ENCODE results near the gene PTGR3. TPM values are rescaled to one million over a fixed set of nuclear protein-coding genes. Genes with fewer than 3 reads are reported as not detected.

The PTGR3 gene
- total RNA-seq, 3 donors from 2014 or later (not counting 1 experiment from before 2014, with no cell fraction given) = 27.4 to 29.4 (median 28.5) TPM

GRCh38 chr18:75220551-75221355 is 11.8 kb upstream of the PTGR3 start:
- Mint-ChIP-seq H3K27ac (peak overlapping the region; percentile 89 to 95), H3K27me3 (ENCODE audit: low read depth in 2 of 2) (no peaks in the 10 kb centered on the region), H3K9me3 (no peaks in the 10 kb centered on the region), H3K4me1 (peaks cover 61 to 77% of the 10 kb centered on the region in 2 donors), H3K4me3 (no peak overlapping the region), H3K36me3 (no peaks in the 10 kb centered on the region)
- DNase-seq = no peak
- no peak for ATAC-seq
- Histone ChIP-seq H3K4me3 (ENCODE audit: low read length) (no peak overlapping the region), H3K27me3 (ENCODE audit: control insufficient read depth, insufficient read depth, low read length) (no peaks in the 10 kb centered on the region), H3K9me3 (ENCODE audit: control insufficient read depth, insufficient read depth, low read length) (no peaks in the 10 kb centered on the region), H3K4me1 (ENCODE audit: control insufficient read depth, insufficient read depth, low read length) (peaks cover 27% of the 10 kb centered on the region), H3K27ac (ENCODE audit: low read length) (peak overlapping the region; percentile 8), H3K36me3 (ENCODE audit: control insufficient read depth, insufficient read depth, low read length) (no peaks in the 10 kb centered on the region)
- WGBS (ENCODE audit: insufficient coverage) = 96% methylated on average over 12 of the region's 12 CpGs
- intact Hi-C loops (cut with micrococcal nuclease) = no loop called here
- TF ChIP-seq, protein P1, sequence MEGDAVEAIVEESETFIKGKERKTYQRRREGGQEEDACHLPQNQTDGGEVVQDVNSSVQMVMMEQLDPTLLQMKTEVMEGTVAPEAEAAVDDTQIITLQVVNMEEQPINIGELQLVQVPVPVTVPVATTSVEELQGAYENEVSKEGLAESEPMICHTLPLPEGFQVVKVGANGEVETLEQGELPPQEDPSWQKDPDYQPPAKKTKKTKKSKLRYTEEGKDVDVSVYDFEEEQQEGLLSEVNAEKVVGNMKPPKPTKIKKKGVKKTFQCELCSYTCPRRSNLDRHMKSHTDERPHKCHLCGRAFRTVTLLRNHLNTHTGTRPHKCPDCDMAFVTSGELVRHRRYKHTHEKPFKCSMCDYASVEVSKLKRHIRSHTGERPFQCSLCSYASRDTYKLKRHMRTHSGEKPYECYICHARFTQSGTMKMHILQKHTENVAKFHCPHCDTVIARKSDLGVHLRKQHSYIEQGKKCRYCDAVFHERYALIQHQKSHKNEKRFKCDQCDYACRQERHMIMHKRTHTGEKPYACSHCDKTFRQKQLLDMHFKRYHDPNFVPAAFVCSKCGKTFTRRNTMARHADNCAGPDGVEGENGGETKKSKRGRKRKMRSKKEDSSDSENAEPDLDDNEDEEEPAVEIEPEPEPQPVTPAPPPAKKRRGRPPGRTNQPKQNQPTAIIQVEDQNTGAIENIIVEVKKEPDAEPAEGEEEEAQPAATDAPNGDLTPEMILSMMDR (IDR thresholded peaks at IDR 0.05) = no peak

GRCh38 chr18:75219745-75220375 is 10.9 kb upstream of the PTGR3 start:
- H3K27ac Mint-ChIP-seq = peak overlapping the region; percentile 89 to 95
- no peaks in the 10 kb centered on the region for H3K9me3 Mint-ChIP-seq
- Histone ChIP-seq H3K4me1 (ENCODE audit: control insufficient read depth, insufficient read depth, low read length) (peaks cover 34% of the 10 kb centered on the region), H3K27me3 (ENCODE audit: control insufficient read depth, insufficient read depth, low read length) (no peaks in the 10 kb centered on the region), H3K4me3 (ENCODE audit: low read length) (no peak overlapping the region), H3K27ac (ENCODE audit: low read length) (peak overlapping the region; percentile 8), H3K36me3 (ENCODE audit: control insufficient read depth, insufficient read depth, low read length) (no peaks in the 10 kb centered on the region), H3K9me3 (ENCODE audit: control insufficient read depth, insufficient read depth, low read length) (no peaks in the 10 kb centered on the region)
- ATAC-seq (no peak), DNase-seq (no peak)
- TF ChIP-seq, protein P1 (IDR thresholded peaks at IDR 0.05) = no peak
- 76% methylated on average over 8 of the region's 11 CpGs for WGBS (ENCODE audit: insufficient coverage)
- intact Hi-C loops (cut with micrococcal nuclease) = loop anchor here (5.0 kb wide), 1 partner anchor 223 kb away; no protein-coding TSS in a partner anchor
- H3K4me1 Mint-ChIP-seq = peaks cover 70 to 85% of the 10 kb centered on the region in 2 donors
- H3K27me3 Mint-ChIP-seq (ENCODE audit: low read depth in 2 of 2) = no peaks in the 10 kb centered on the region
- H3K4me3 Mint-ChIP-seq = peak overlapping the region; percentile 47
- no peaks in the 10 kb centered on the region for H3K36me3 Mint-ChIP-seq

DNA sequence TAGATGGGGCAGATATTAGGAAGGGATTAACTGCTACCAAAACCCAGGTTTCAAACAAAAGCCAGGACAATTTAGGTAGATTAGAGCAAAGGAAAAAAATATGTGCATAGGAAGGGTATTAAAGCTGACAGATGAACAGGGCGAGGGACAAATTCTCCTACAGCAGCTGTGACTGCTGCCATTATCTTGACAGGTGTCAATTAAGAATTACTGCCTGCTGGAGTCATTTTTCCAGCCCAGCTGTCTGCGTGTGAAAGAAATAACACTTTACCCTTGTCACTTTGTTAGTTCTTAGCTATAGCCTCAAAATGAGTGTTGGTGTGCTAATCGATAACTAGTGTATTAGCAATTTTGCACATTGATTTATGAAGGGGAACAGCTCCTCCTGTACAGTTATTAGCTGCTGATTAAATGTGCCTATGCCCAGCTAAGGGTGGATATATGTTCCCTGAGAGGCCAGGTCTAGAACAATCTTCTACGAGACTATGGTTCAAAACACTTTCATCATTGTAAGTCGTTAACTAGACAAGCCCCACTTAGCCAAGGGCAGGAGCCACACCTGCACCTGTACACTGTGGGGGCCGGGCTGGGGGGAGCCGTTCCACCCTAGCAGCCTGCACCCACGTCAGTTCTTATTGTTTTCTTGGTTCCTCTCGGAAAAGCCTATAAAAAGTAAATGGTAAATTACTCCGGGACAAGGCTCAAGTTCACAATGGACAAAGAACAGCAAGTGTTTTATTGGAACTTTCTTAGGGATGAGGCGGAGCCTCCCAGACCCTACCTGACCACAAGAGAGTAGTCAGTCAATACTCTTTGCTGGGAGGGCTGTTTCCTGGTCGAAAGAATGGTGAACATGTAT is 9.4 kb upstream of the PTGR3 start:
- H3K36me3 ChIP-seq (ENCODE audit: control insufficient read depth, insufficient read depth, low read length) = no peaks in the 10 kb centered on the region
- peak overlapping the region; percentile 95 for H3K27ac ChIP-seq (ENCODE audit: low read length)
- intact Hi-C loops (cut with micrococcal nuclease) = loop anchor here (5.0 kb wide), 1 partner anchor 221 kb away; no protein-coding TSS in a partner anchor
- DNase-seq (no peak), ATAC-seq (no peak)
- WGBS (ENCODE audit: insufficient coverage) = 93% methylated on average over 10 of the region's 12 CpGs
- H3K27me3 ChIP-seq (ENCODE audit: control insufficient read depth, insufficient read depth, low read length) = no peaks in the 10 kb centered on the region
- Mint-ChIP-seq H3K4me1 (peaks cover 80 to 82% of the 10 kb centered on the region in 2 donors), H3K27me3 (ENCODE audit: low read depth in 2 of 2) (no peaks in the 10 kb centered on the region), H3K9me3 (no peaks in the 10 kb centered on the region), H3K4me3 (no peak overlapping the region), H3K27ac (peak overlapping the region; percentile 89 to 95), H3K36me3 (no peaks in the 10 kb centered on the region)
- H3K4me1 ChIP-seq (ENCODE audit: control insufficient read depth, insufficient read depth, low read length) = peaks cover 31% of the 10 kb centered on the region
- H3K9me3 ChIP-seq (ENCODE audit: control insufficient read depth, insufficient read depth, low read length) = no peaks in the 10 kb centered on the region
- TF ChIP-seq, protein P1 (IDR thresholded peaks at IDR 0.05) = no peak
- no peak overlapping the region for H3K4me3 ChIP-seq (ENCODE audit: low read length)
